Measurements from ENCODE around the gene P2RX7. TPM values are rescaled to one million over a fixed set of nuclear protein-coding genes. Genes with fewer than 3 reads are reported as not detected.

The P2RX7 gene
- total RNA-seq, 1 experiment from 2014 or later, result 1.6 TPM

DNA sequence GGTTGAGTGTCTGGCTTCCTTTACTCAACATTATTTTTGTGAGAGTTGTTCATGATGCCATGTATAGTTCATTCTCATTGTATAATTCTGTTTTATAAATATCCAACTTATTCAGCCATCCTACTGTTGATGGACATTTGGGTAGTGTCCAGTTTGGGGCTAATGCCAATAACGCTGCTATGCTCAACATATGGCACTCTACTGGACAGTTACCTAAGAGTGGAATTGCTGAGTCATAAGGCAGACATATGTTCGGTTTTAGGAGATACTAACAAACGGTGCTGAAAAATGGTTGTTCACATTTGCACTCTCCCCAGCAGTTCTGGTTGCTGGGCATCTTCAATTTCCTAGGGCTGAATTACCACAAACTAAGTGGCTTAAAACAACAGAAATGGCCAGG is 48.5 kb downstream of the P2RX7 start:
- ChIA-PET CTCF (no interaction called here), POLR2A (ENCODE audit: unreplicated experiment) (no interaction called here)

GRCh38 chr12:121182222-121182893 is 49.7 kb downstream of the P2RX7 start:
- DNase-seq (no peak), ATAC-seq (no peak)
- no peaks in the 10 kb centered on the region for H3K79me2 ChIP-seq (ENCODE audit: low read length)
- H3K36me3 ChIP-seq (ENCODE audit: low read depth, low read length), result peaks cover 4% of the 10 kb centered on the region; the same call in 1 of the 2 replicates
- no peak overlapping the region for H3K27ac ChIP-seq (ENCODE audit: low read length)
- no peaks in the 10 kb centered on the region for H3K9me2 ChIP-seq (replicated peaks; ENCODE audit: low read length)
- no peak overlapping the region for H3K4me2 ChIP-seq (ENCODE audit: low read length)
- TF ChIP-seq CTCF (conservative IDR thresholded peaks at IDR 0.05; ENCODE audit: low read depth, low read length) (no peak), EZH2 (IDR thresholded peaks at IDR 0.05; ENCODE audit: low read length, unreplicated experiment) (no peak), EZH2phosphoT487 (IDR thresholded peaks at IDR 0.05; ENCODE audit: borderline replicate concordance, low read length) (no peak)
- H3K9ac ChIP-seq (ENCODE audit: low read length), result no peak overlapping the region
- CTCF ChIA-PET, result interaction anchor here (0.5 kb wide), 1 partner anchor 26 kb away, joined by 3 read pairs; no protein-coding TSS in a partner anchor
- no peaks in the 10 kb centered on the region for H4K20me1 ChIP-seq (ENCODE audit: low read length)
- POLR2A ChIA-PET (ENCODE audit: unreplicated experiment), result no interaction called here
- H3F3A ChIP-seq (ENCODE audit: low read length, unreplicated experiment), result no peaks in the 10 kb centered on the region
- no TSS peak for BruUV-seq (replicated peaks)
- H2AFZ ChIP-seq (ENCODE audit: low read length), result no peak overlapping the region
- H3K4me1 ChIP-seq (ENCODE audit: insufficient read depth, low read length), result no peaks in the 10 kb centered on the region
- no peak overlapping the region for H3K4me3 ChIP-seq (ENCODE audit: low read length)
- H3K27me3 ChIP-seq (ENCODE audit: low read length), result no peaks in the 10 kb centered on the region
- H3K9me3 ChIP-seq (ENCODE audit: low read length), result peaks cover 6% of the 10 kb centered on the region; the same call in 1 of the 2 replicates
- intact Hi-C loops (cut with micrococcal nuclease), result no loop called here

More for the DNA sequence above, 48.5 kb downstream of the P2RX7 start:
- H2AFZ ChIP-seq (ENCODE audit: low read length), result no peak overlapping the region
- no peaks in the 10 kb centered on the region for H3K27me3 ChIP-seq (ENCODE audit: low read length)
- peaks cover 6% of the 10 kb centered on the region; the same call in 1 of the 2 replicates for H3K9me3 ChIP-seq (ENCODE audit: low read length)
- H3K36me3 ChIP-seq (ENCODE audit: low read depth, low read length), result peaks cover 4% of the 10 kb centered on the region; the same call in 1 of the 2 replicates
- H3K9ac ChIP-seq (ENCODE audit: low read length), result no peak overlapping the region
- no peak overlapping the region for H3K4me3 ChIP-seq (ENCODE audit: low read length)
- intact Hi-C loops (cut with micrococcal nuclease), result no loop called here
- TF ChIP-seq EZH2 (IDR thresholded peaks at IDR 0.05; ENCODE audit: low read length, unreplicated experiment) (no peak), EZH2phosphoT487 (IDR thresholded peaks at IDR 0.05; ENCODE audit: borderline replicate concordance, low read length) (no peak), CTCF (conservative IDR thresholded peaks at IDR 0.05; ENCODE audit: low read depth, low read length) (no peak)
- DNase-seq (no peak), ATAC-seq (no peak)
- H3K9me2 ChIP-seq (replicated peaks; ENCODE audit: low read length), result no peaks in the 10 kb centered on the region
- no TSS peak for BruUV-seq (replicated peaks)
- H4K20me1 ChIP-seq (ENCODE audit: low read length), result no peaks in the 10 kb centered on the region
- no peak overlapping the region for H3K27ac ChIP-seq (ENCODE audit: low read length)
- no peaks in the 10 kb centered on the region for H3F3A ChIP-seq (ENCODE audit: low read length, unreplicated experiment)
- H3K4me1 ChIP-seq (ENCODE audit: insufficient read depth, low read length), result no peaks in the 10 kb centered on the region
- H3K79me2 ChIP-seq (ENCODE audit: low read length), result no peaks in the 10 kb centered on the region
- no peak overlapping the region for H3K4me2 ChIP-seq (ENCODE audit: low read length)

DNA sequence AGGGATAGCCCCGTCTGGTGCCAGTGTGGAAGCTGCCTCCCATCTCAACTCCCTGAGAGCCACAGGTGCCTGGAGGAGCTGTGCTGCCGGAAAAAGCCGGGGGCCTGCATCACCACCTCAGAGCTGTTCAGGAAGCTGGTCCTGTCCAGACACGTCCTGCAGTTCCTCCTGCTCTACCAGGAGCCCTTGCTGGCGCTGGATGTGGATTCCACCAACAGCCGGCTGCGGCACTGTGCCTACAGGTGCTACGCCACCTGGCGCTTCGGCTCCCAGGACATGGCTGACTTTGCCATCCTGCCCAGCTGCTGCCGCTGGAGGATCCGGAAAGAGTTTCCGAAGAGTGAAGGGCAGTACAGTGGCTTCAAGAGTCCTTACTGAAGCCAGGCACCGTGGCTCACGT is 51.7 kb downstream of the P2RX7 start:
- ATAC-seq (no peak), DNase-seq (no peak)
- Histone ChIP-seq H3K79me2 (ENCODE audit: low read length) (no peaks in the 10 kb centered on the region), H4K20me1 (ENCODE audit: low read length) (no peaks in the 10 kb centered on the region), H3K9me2 (replicated peaks; ENCODE audit: low read length) (no peaks in the 10 kb centered on the region), H3F3A (ENCODE audit: low read length, unreplicated experiment) (no peaks in the 10 kb centered on the region), H3K4me3 (ENCODE audit: low read length) (no peak overlapping the region), H2AFZ (ENCODE audit: low read length) (no peak overlapping the region), H3K27ac (ENCODE audit: low read length) (no peak overlapping the region), H3K4me1 (ENCODE audit: insufficient read depth, low read length) (no peaks in the 10 kb centered on the region), H3K36me3 (ENCODE audit: low read depth, low read length) (peaks cover 4% of the 10 kb centered on the region; the same call in 1 of the 2 replicates), H3K27me3 (ENCODE audit: low read length) (no peaks in the 10 kb centered on the region), H3K9ac (ENCODE audit: low read length) (no peak overlapping the region), H3K9me3 (ENCODE audit: low read length) (peaks cover 6% of the 10 kb centered on the region; the same call in 1 of the 2 replicates), H3K4me2 (ENCODE audit: low read length) (no peak overlapping the region)
- intact Hi-C loops (cut with micrococcal nuclease), result no loop called here
- BruUV-seq (replicated peaks), result no TSS peak
- CTCF ChIA-PET, result no interaction called here
- TF ChIP-seq EZH2phosphoT487 (IDR thresholded peaks at IDR 0.05; ENCODE audit: borderline replicate concordance, low read length) (no peak), EZH2 (IDR thresholded peaks at IDR 0.05; ENCODE audit: low read length, unreplicated experiment) (no peak), CTCF (conservative IDR thresholded peaks at IDR 0.05; ENCODE audit: low read depth, low read length) (no peak)
- POLR2A ChIA-PET (ENCODE audit: unreplicated experiment), result interaction anchor here (0.6 kb wide), 1 partner anchor 29 kb away, joined by 11 read pairs; no protein-coding TSS in a partner anchor

Measured in PC-3 (cell line).